HG02840 (cell line): ENCODE results near the gene TMEM129.

Experiments
- ATAC-seq: cut with Tn5 transposase; IDR thresholded peaks from one replicate; pipeline ENCODE4 v1.9.1; 2021; ENCODE audit warnings: mild to moderate bottlenecking, moderate library complexity, moderate number of reproducible peaks; ENCODE audit not compliant: unreplicated experiment, low FRiP score

Gene TMEM129

GRCh38 chr4:1745697-1746096 is 24.6 kb upstream of the TMEM129 start:
- ATAC-seq = no peak

GRCh38 chr4:1745165-1745564 is 24.0 kb upstream of the TMEM129 start:
- ATAC-seq = no peak

GRCh38 chr4:1744552-1744951 is 23.4 kb upstream of the TMEM129 start:
- no peak for ATAC-seq

- no peak for ATAC-seq
Measured at GRCh38 chr4:1743975-1744374, 22.9 kb upstream of the TMEM129 start.

- ATAC-seq = no peak
Measured at GRCh38 chr4:1743551-1743950, 22.4 kb upstream of the TMEM129 start.

- no peak for ATAC-seq
Measured at GRCh38 chr4:1741208-1741607, 20.1 kb upstream of the TMEM129 start.

GRCh38 chr4:1740021-1740545 is 19.0 kb upstream of the TMEM129 start:
- ATAC-seq = no peak

GRCh38 chr4:1739358-1739757 is 18.2 kb upstream of the TMEM129 start:
- ATAC-seq = no peak

- no peak for ATAC-seq
Measured at GRCh38 chr4:1738410-1738809, 17.3 kb upstream of the TMEM129 start.

GRCh38 chr4:1737666-1738065 is 16.5 kb upstream of the TMEM129 start:
- no peak for ATAC-seq

GRCh38 chr4:1736812-1737211 is 15.7 kb upstream of the TMEM129 start:
- no peak for ATAC-seq

GRCh38 chr4:1735215-1735614 is 14.1 kb upstream of the TMEM129 start:
- no peak for ATAC-seq

GRCh38 chr4:1732911-1733310 is 11.8 kb upstream of the TMEM129 start:
- no peak for ATAC-seq

- ATAC-seq = no peak
Measured at GRCh38 chr4:1731180-1731579, 10.1 kb upstream of the TMEM129 start.

- ATAC-seq = no peak
Measured at GRCh38 chr4:1730532-1731135, 9.5 kb upstream of the TMEM129 start.

- ATAC-seq = no peak
Measured at GRCh38 chr4:1728061-1728980, 7.2 kb upstream of the TMEM129 start.

- ATAC-seq = no peak
Measured at GRCh38 chr4:1727117-1728031, 6.3 kb upstream of the TMEM129 start.

GRCh38 chr4:1726146-1726934 is 5.2 kb upstream of the TMEM129 start:
- no peak for ATAC-seq

- ATAC-seq = no peak
Measured at GRCh38 chr4:1725521-1725920, 4.4 kb upstream of the TMEM129 start.
